Measurements from ENCODE around the gene ZBTB2.

ZBTB2 gene

GRCh38 chr6:151388997-151389617, 2.3 kb downstream of the ZBTB2 start:
- no peak for ATAC-seq
- TF ChIP-seq CREB5 (CRISPR knock-in tag; IDR thresholded peaks at IDR 0.05; ENCODE audit: low read depth) (no peak), ZNF70 (CRISPR knock-in tag; IDR thresholded peaks at IDR 0.05) (no peak), GLIS3 (CRISPR knock-in tag; IDR thresholded peaks at IDR 0.05) (no peak), ESRRG (CRISPR knock-in tag; IDR thresholded peaks at IDR 0.05) (no peak), TOX (CRISPR knock-in tag; IDR thresholded peaks at IDR 0.05; ENCODE audit: borderline replicate concordance) (no peak), ARNTL (CRISPR knock-in tag; IDR thresholded peaks at IDR 0.05; ENCODE audit: borderline replicate concordance, low read depth) (no peak), CSRNP3 (CRISPR knock-in tag; IDR thresholded peaks at IDR 0.05) (no peak), SNAI2 (CRISPR knock-in tag; IDR thresholded peaks at IDR 0.05) (no peak), TSHZ2 (CRISPR knock-in tag; IDR thresholded peaks at IDR 0.05) (no peak), RARB (CRISPR knock-in tag; IDR thresholded peaks at IDR 0.05) (no peak), POU6F1 (CRISPR knock-in tag; IDR thresholded peaks at IDR 0.05; ENCODE audit: borderline replicate concordance, low read depth) (no peak), ZFP3 (CRISPR knock-in tag; IDR thresholded peaks at IDR 0.05) (no peak), TCF4 (CRISPR knock-in tag; IDR thresholded peaks at IDR 0.05; ENCODE audit: borderline replicate concordance) (no peak), ZNF8 (CRISPR knock-in tag; IDR thresholded peaks at IDR 0.05) (no peak)

- no peak for ATAC-seq
- TF ChIP-seq POU6F1 (CRISPR knock-in tag; IDR thresholded peaks at IDR 0.05; ENCODE audit: borderline replicate concordance, low read depth) (no peak), GLIS3 (CRISPR knock-in tag; IDR thresholded peaks at IDR 0.05) (no peak)
Measured at GRCh38 chr6:151388236-151388635, 3.1 kb downstream of the ZBTB2 start.

GRCh38 chr6:151387175-151387970, 4.0 kb downstream of the ZBTB2 start:
- no peak for ATAC-seq
- TF ChIP-seq TCF4 (CRISPR knock-in tag; IDR thresholded peaks at IDR 0.05; ENCODE audit: borderline replicate concordance) (no peak), ZNF70 (CRISPR knock-in tag; IDR thresholded peaks at IDR 0.05) (no peak), PPARA (CRISPR knock-in tag; IDR thresholded peaks at IDR 0.05; ENCODE audit: borderline replicate concordance) (no peak), CSRNP3 (CRISPR knock-in tag; IDR thresholded peaks at IDR 0.05) (no peak), ZFP3 (CRISPR knock-in tag; IDR thresholded peaks at IDR 0.05) (no peak), RARB (CRISPR knock-in tag; IDR thresholded peaks at IDR 0.05) (no peak), POU6F1 (CRISPR knock-in tag; IDR thresholded peaks at IDR 0.05; ENCODE audit: borderline replicate concordance, low read depth) (no peak), ZNF8 (CRISPR knock-in tag; IDR thresholded peaks at IDR 0.05) (no peak), CREB5 (CRISPR knock-in tag; IDR thresholded peaks at IDR 0.05; ENCODE audit: low read depth) (no peak), BACH2 (CRISPR knock-in tag; IDR thresholded peaks at IDR 0.05; ENCODE audit: borderline replicate concordance) (no peak), CSDC2 (CRISPR knock-in tag; IDR thresholded peaks at IDR 0.05) (no peak)
- TF ChIP-seq, protein P1, sequence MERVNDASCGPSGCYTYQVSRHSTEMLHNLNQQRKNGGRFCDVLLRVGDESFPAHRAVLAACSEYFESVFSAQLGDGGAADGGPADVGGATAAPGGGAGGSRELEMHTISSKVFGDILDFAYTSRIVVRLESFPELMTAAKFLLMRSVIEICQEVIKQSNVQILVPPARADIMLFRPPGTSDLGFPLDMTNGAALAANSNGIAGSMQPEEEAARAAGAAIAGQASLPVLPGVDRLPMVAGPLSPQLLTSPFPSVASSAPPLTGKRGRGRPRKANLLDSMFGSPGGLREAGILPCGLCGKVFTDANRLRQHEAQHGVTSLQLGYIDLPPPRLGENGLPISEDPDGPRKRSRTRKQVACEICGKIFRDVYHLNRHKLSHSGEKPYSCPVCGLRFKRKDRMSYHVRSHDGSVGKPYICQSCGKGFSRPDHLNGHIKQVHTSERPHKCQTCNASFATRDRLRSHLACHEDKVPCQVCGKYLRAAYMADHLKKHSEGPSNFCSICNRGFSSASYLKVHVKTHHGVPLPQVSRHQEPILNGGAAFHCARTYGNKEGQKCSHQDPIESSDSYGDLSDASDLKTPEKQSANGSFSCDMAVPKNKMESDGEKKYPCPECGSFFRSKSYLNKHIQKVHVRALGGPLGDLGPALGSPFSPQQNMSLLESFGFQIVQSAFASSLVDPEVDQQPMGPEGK (CRISPR knock-in tag; IDR thresholded peaks at IDR 0.05; ENCODE audit: borderline replicate concordance): no peak

All from SK-N-SH treated with all-trans-retinoic acid at 6 μM for 48 hours (cell line).